ENCODE measurements around the gene BEST4. TPM values are rescaled to one million over a fixed set of nuclear protein-coding genes. Genes with fewer than 3 reads are reported as not detected.
A peak's percentile ranks its signal among the peaks of the same experiment; 100 is the strongest.

The BEST4 gene
- total and polyA plus RNA-seq, 2 donors (not counting 1 experiment from before 2014, with no cell fraction given) = 0.30 to 1.3 TPM

- H3K79me2 ChIP-seq (ENCODE audit: control insufficient read depth, insufficient read depth, low read length) = no peaks in the 10 kb centered on the region
- ATAC-seq (ENCODE audit: low read depth) (no peak), DNase-seq (no peak)
- H3K4me2 ChIP-seq (replicated peaks; ENCODE audit: low read depth, low read length, poor library complexity, severe bottlenecking) = peak overlapping the region; percentile 90
- Mint-ChIP-seq H3K9me3 (ENCODE audit: insufficient read depth) (no peaks in the 10 kb centered on the region), H3K4me1 (peaks cover 36% of the 10 kb centered on the region), H3K27me3 (no peaks in the 10 kb centered on the region), H3K4me3 (peak overlapping the region; percentile 82), H3K27ac (peak overlapping the region; percentile 83)
- intact Hi-C loops (cut with micrococcal nuclease) = no loop called here
- H2AFZ ChIP-seq (ENCODE audit: insufficient read depth, low read depth, low read length, poor library complexity, severe bottlenecking) = peak overlapping the region; percentile 85
- peak overlapping the region in 4 of 5 experiments; percentile 38 to 69 (median 56) for H3K4me3 ChIP-seq (ENCODE audit: control extremely low read depth in 1 of 5, extremely low read depth in 1 of 5, insufficient read depth in 1 of 5, low read depth in 2 of 5, low read length in 4 of 5)
- CTCF ChIA-PET = interaction anchor here (0.9 to 5.5 kb wide), 10 partner anchors 8 to 228 kb away, joined by 3 to 44 read pairs (median 8); partner anchors contain the start of genes HECTD3, PLK3, RNU5D-1 and RPS8
- H3K9me3 ChIP-seq (ENCODE audit: control extremely low read depth in 1 of 3, control insufficient read depth in 2 of 3, insufficient read depth in 1 of 3, low read length in 2 of 3) = no peaks in the 10 kb centered on the region
- peaks cover 10% of the 10 kb centered on the region for H4K20me1 ChIP-seq (ENCODE audit: control insufficient read depth, insufficient read depth, low read length, poor library complexity, severe bottlenecking)
- peaks cover 0 to 25% of the 10 kb centered on the region in 2 experiments for H3K36me3 ChIP-seq (replicated peaks in 1 of 2; ENCODE audit: control extremely low read depth in 1 of 2, control insufficient read depth in 1 of 2, extremely low read depth in 1 of 2, insufficient read depth in 2 of 2, low read length in 1 of 2)
- peaks cover 25 to 34% of the 10 kb centered on the region in 2 donors for H3K4me1 ChIP-seq (ENCODE audit: control insufficient read depth in 2 of 2, insufficient read depth in 2 of 2, low read length in 2 of 2)
- TF ChIP-seq CTCF (IDR thresholded peaks at IDR 0.05) (no peak), EZH2 (IDR thresholded peaks at IDR 0.05; ENCODE audit: borderline replicate concordance, insufficient read depth, low read depth, low read length, poor library complexity, severe bottlenecking) (no peak)
- POLR2A ChIA-PET = interaction anchor here (0.6 to 3.1 kb wide), 7 partner anchors 8 to 227 kb away, joined by 3 to 25 read pairs (median 4); partner anchors contain the start of genes HECTD3 and RPS8
- H3K27ac ChIP-seq (ENCODE audit: low read length in 2 of 2) = peak overlapping the region; percentile 40 to 58
- 57% methylated on average over 8 of the region's 8 CpGs for WGBS (ENCODE audit: insufficient coverage)
- no peaks in the 10 kb centered on the region for H3K27me3 ChIP-seq (replicated peaks in 1 of 4; ENCODE audit: control extremely low read depth in 1 of 4, control insufficient read depth in 3 of 4, insufficient read depth in 4 of 4, low read length in 3 of 4)
- H3K9ac ChIP-seq (ENCODE audit: low read length) = peak overlapping the region; percentile 64
These were observed 4.3 kb downstream of the BEST4 start for GRCh38 chr1:44783697-44784093.

- peaks cover 0 to 54% of the 10 kb centered on the region in 2 experiments for H3K36me3 ChIP-seq (replicated peaks in 1 of 2; ENCODE audit: control extremely low read depth in 1 of 2, control insufficient read depth in 1 of 2, extremely low read depth in 1 of 2, insufficient read depth in 2 of 2, low read length in 1 of 2)
- no peaks in the 10 kb centered on the region for H3K79me2 ChIP-seq (ENCODE audit: control insufficient read depth, insufficient read depth, low read length)
- no peaks in the 10 kb centered on the region for H3K9me3 Mint-ChIP-seq (ENCODE audit: insufficient read depth)
- peaks cover 35 to 46% of the 10 kb centered on the region in 2 donors for H3K4me1 ChIP-seq (ENCODE audit: control insufficient read depth in 2 of 2, insufficient read depth in 2 of 2, low read length in 2 of 2)
- H3K9me3 ChIP-seq (ENCODE audit: control extremely low read depth in 1 of 3, control insufficient read depth in 2 of 3, insufficient read depth in 1 of 3, low read length in 2 of 3) = no peaks in the 10 kb centered on the region
- 94% methylated on average over 14 of the region's 14 CpGs for WGBS (ENCODE audit: insufficient coverage)
- H3K27me3 Mint-ChIP-seq = no peaks in the 10 kb centered on the region
- H3K4me2 ChIP-seq (replicated peaks; ENCODE audit: low read depth, low read length, poor library complexity, severe bottlenecking) = no peak overlapping the region
- ChIA-PET CTCF (interaction anchor here (0.5 to 0.8 kb wide), 2 partner anchors 9 to 180 kb away, joined by 3 to 4 read pairs; no protein-coding TSS in a partner anchor), POLR2A (interaction anchor here (0.7 kb wide), 1 partner anchor 17 kb away, joined by 3 read pairs; no protein-coding TSS in a partner anchor)
- no peak overlapping the region for H3K4me3 Mint-ChIP-seq
- ATAC-seq (ENCODE audit: low read depth) (no peak), DNase-seq (no peak)
- no peak overlapping the region for H3K27ac Mint-ChIP-seq
- H4K20me1 ChIP-seq (ENCODE audit: control insufficient read depth, insufficient read depth, low read length, poor library complexity, severe bottlenecking) = peaks cover 38% of the 10 kb centered on the region
- H2AFZ ChIP-seq (ENCODE audit: insufficient read depth, low read depth, low read length, poor library complexity, severe bottlenecking) = no peak overlapping the region
- intact Hi-C loops (cut with micrococcal nuclease) = no loop called here
- no peak overlapping the region for H3K27ac ChIP-seq (ENCODE audit: low read length in 2 of 2)
- TF ChIP-seq CTCF (IDR thresholded peaks at IDR 0.05) (no peak), EZH2 (IDR thresholded peaks at IDR 0.05; ENCODE audit: borderline replicate concordance, insufficient read depth, low read depth, low read length, poor library complexity, severe bottlenecking) (no peak)
- H3K4me3 ChIP-seq (ENCODE audit: control extremely low read depth in 1 of 5, extremely low read depth in 1 of 5, insufficient read depth in 1 of 5, low read depth in 2 of 5, low read length in 4 of 5) = no peak overlapping the region
- no peak overlapping the region for H3K9ac ChIP-seq (ENCODE audit: low read length)
- H3K4me1 Mint-ChIP-seq = peaks cover 51% of the 10 kb centered on the region
- H3K27me3 ChIP-seq (replicated peaks in 1 of 4; ENCODE audit: control extremely low read depth in 1 of 4, control insufficient read depth in 3 of 4, insufficient read depth in 4 of 4, low read length in 3 of 4) = no peaks in the 10 kb centered on the region
These were observed 7.3 kb downstream of the BEST4 start for GRCh38 chr1:44780583-44781121.
